ENCODE measurements around the gene RPP25L. TPM values are rescaled to one million over a fixed set of nuclear protein-coding genes. Genes with fewer than 3 reads are reported as not detected.

Gene RPP25L
- total and polyA plus RNA-seq, 10 of the 15 experiments (the other 5 are each of a cell fraction or from before 2014, with no cell fraction given) = 7.7 to 30.2 (median 16.8) TPM

GRCh38 chr9:34654323-34655051, 42.6 kb upstream of the RPP25L start (continued):
- TF ChIP-seq HSF1 (IDR thresholded peaks at IDR 0.05; ENCODE audit: low read depth, low read length) (no peak), LARP7 (IDR thresholded peaks at IDR 0.05) (no peak), PRDM15 (CRISPR knock-in tag; IDR thresholded peaks at IDR 0.05) (no peak), IKZF1 (conservative IDR thresholded peaks at IDR 0.05) (no peak), NR2C2 (IDR thresholded peaks at IDR 0.05; ENCODE audit: borderline replicate concordance, control insufficient read depth, insufficient read length, low read depth) (no peak), SMAD1 (IDR thresholded peaks at IDR 0.05; ENCODE audit: low read depth, partially characterized antibody) (no peak), CEBPZ (IDR thresholded peaks at IDR 0.05; ENCODE audit: low read depth, low read length) (no peak), CBX3 (IDR thresholded peaks at IDR 0.05; ENCODE audit: borderline replicate concordance, low read depth) (no peak), IRF3 (IDR thresholded peaks at IDR 0.05) (no peak), WRNIP1 (IDR thresholded peaks at IDR 0.05; ENCODE audit: borderline replicate concordance, low read depth, low read length) (no peak), MTA2 (IDR thresholded peaks at IDR 0.05; ENCODE audit: low read depth) (no peak), ZBTB33 (IDR thresholded peaks at IDR 0.05) (no peak), PBX3 (IDR thresholded peaks at IDR 0.05; ENCODE audit: insufficient replicate concordance, low read depth, low read length) (no peak)

All from GM12878 (cell line).